ENCODE data around the gene AADACL4.

DNA sequence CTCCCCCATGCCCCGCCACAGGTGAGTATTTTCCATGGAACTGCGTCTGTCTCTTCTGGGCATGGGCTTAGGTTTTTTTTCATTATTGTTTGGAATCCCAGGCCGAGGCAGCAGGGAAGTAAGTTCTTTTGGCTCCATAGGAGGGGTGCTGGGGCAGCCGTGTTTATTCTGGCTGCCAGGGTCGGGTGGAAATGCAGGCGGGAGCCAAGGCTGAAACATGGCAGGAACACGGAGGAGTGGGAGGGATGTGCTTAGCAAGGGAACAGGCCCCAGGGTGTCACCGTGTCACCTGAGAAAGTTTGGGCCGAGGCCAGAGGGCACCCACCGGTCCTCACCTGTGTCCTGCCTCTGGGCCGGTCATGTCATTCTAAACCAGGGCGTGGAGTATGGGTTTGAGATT is 21.4 kb upstream of the AADACL4 start:
- TF ChIP-seq, protein P1, sequence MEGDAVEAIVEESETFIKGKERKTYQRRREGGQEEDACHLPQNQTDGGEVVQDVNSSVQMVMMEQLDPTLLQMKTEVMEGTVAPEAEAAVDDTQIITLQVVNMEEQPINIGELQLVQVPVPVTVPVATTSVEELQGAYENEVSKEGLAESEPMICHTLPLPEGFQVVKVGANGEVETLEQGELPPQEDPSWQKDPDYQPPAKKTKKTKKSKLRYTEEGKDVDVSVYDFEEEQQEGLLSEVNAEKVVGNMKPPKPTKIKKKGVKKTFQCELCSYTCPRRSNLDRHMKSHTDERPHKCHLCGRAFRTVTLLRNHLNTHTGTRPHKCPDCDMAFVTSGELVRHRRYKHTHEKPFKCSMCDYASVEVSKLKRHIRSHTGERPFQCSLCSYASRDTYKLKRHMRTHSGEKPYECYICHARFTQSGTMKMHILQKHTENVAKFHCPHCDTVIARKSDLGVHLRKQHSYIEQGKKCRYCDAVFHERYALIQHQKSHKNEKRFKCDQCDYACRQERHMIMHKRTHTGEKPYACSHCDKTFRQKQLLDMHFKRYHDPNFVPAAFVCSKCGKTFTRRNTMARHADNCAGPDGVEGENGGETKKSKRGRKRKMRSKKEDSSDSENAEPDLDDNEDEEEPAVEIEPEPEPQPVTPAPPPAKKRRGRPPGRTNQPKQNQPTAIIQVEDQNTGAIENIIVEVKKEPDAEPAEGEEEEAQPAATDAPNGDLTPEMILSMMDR (IDR thresholded peaks at IDR 0.05; ENCODE audit: insufficient read depth, low read length) = no peak
- TF ChIP-seq POLR2AphosphoS5 (IDR thresholded peaks at IDR 0.05; ENCODE audit: low read depth) = no peak
- TF ChIP-seq, protein P2, sequence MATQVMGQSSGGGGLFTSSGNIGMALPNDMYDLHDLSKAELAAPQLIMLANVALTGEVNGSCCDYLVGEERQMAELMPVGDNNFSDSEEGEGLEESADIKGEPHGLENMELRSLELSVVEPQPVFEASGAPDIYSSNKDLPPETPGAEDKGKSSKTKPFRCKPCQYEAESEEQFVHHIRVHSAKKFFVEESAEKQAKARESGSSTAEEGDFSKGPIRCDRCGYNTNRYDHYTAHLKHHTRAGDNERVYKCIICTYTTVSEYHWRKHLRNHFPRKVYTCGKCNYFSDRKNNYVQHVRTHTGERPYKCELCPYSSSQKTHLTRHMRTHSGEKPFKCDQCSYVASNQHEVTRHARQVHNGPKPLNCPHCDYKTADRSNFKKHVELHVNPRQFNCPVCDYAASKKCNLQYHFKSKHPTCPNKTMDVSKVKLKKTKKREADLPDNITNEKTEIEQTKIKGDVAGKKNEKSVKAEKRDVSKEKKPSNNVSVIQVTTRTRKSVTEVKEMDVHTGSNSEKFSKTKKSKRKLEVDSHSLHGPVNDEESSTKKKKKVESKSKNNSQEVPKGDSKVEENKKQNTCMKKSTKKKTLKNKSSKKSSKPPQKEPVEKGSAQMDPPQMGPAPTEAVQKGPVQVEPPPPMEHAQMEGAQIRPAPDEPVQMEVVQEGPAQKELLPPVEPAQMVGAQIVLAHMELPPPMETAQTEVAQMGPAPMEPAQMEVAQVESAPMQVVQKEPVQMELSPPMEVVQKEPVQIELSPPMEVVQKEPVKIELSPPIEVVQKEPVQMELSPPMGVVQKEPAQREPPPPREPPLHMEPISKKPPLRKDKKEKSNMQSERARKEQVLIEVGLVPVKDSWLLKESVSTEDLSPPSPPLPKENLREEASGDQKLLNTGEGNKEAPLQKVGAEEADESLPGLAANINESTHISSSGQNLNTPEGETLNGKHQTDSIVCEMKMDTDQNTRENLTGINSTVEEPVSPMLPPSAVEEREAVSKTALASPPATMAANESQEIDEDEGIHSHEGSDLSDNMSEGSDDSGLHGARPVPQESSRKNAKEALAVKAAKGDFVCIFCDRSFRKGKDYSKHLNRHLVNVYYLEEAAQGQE (IDR thresholded peaks at IDR 0.05; ENCODE audit: insufficient replicate concordance, low read depth) = no peak
